GM18861 (cell line): ENCODE measurements around the gene RNH1.
A peak's percentile ranks its signal among the peaks of the same experiment; 100 is the strongest.

Experiments
- ATAC-seq: cut with Tn5 transposase; IDR thresholded peaks from one replicate; pipeline ENCODE4 v1.9.1; 2021; ENCODE audit not compliant: unreplicated experiment

The RNH1 gene

DNA sequence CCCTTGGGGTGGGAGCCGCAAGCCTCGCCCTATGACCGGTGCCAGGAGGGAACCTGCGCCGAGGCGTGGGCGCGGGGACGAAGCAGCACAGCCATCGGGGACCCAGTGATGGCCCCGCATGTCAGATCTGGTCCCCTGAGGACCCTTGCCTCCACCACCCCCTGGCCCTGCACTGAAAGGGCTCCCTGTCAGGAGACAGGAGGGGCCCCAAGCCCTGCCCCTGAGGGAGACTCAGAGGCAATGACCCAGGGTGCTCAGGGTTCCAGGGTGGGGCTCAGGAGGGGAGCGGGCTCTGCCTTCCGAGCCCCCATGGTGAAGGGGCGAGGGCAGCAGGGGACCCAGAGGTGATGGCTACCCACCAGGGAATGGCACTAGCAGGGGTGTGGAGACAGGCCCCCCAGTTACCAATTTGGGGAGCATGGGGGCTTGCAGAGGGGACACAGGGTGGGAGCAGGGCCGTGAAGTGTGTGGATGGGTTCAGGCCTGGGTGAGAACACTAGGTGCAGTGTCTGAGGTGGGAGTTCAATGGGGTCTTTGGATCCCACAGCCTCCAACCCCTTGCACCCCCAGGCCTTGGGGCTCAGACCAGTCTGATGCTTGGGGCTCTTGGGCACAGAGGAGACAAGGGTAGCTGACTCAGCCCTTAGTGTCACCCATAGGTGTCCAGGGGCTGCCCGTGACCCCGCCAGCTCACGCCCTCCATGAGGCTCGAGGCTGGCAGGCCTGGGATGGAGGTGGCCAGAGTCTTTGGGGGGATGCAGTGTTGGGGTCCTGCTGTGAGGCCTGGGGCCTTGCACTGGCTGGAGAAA lies 30.8 kb upstream of the RNH1 start:
- no peak for ATAC-seq

GRCh38 chr11:536841-537621 lies 30.0 kb upstream of the RNH1 start, which contains the start of gene LRRC56:
Gene LRRC56 (plus strand): TSS chr11:537527. CDS start chr11:540685, 3,158 bp downstream.
- ATAC-seq: peak; percentile 49

- ATAC-seq: peak; percentile 50
Measured at GRCh38 chr11:535519-536454, 28.7 kb upstream of the RNH1 start, which contains the start of gene HRAS. Gene HRAS (minus strand): TSS chr11:535576.

DNA sequence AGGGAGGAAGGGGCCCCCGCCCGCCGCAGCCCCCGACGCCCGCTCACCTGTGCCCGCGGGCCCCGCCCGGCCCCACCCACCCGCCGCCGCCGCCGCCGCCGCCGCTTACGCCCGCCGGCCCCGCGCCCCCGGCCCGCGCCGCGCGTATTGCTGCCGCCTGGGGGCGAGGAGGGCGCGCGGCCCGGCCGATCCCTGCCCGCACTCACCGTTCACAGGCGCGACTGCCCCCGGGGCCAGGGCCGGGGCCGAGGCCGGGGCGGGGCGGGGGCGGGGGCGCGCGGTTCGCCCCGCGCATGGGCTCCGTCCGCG lies 28.1 kb upstream of the RNH1 start:
- ATAC-seq: no peak

DNA sequence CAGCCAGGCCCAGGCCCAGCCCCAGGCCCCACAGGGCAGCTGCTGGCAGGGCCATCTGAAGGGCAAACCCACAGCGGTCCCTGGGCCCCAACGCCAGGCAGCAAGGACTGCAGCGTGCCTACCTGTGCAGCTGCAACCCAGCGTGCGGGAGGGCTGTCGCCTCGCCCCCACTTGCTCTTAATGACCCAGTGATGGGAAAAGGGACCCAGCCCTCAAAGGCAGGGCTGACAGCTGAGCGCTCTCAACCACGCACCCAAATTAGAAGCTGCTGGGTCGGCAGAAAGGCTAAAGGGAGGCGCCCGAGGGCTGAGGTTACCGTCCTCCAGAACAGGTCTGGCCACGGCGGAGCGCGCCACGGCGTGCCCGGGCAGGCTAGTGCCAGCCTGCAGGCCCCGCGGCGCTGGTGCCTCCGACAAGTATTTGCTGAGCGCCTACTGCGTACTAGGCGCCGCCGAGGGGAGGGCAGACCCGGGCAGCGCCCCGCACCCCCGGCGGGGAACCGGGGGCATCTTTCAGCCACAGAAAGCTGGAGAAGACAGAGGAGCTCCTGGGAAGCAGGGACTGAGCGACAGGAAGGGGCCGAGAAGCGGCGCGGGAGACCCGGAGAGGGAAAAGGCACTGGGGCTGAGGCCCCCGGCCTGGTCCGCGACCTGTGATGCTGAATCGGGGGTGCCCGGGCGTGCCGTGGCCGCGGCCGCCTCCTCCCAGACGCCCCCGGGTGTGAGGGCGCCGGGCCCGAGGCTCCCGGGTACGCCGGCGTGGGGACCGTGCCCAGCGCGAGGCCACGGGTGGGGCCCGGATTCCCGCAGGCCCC lies 27.6 kb upstream of the RNH1 start:
- ATAC-seq: no peak

GRCh38 chr11:533586-534395 lies 26.7 kb upstream of the RNH1 start:
- ATAC-seq: no peak

GRCh38 chr11:532986-533585 lies 26.0 kb upstream of the RNH1 start:
- no peak for ATAC-seq

DNA sequence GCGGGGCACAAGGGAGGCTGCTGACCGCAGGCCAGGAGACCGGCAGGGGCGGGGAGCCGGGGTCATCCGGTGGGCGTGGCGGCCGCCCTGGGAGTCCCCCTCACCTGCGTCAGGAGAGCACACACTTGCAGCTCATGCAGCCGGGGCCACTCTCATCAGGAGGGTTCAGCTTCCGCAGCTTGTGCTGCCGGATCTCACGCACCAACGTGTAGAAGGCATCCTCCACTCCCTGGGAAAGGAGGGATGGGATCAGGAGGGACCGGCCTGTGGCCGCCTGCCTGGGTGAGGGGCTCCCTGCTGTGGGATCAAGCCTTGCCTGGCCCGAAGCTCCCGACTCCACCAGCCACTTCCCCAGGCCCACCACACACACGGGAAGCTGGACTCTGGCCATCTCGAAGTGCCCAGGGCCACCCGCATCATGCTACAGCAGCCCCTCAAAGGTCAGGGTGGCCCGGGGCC lies 25.5 kb upstream of the RNH1 start:
- no peak for ATAC-seq

GRCh38 chr11:531919-532526 lies 25.0 kb upstream of the RNH1 start:
- no peak for ATAC-seq

- ATAC-seq: no peak
Measured at GRCh38 chr11:530960-531831, 24.2 kb upstream of the RNH1 start.

GRCh38 chr11:529728-530411 lies 22.8 kb upstream of the RNH1 start:
- ATAC-seq: no peak

DNA sequence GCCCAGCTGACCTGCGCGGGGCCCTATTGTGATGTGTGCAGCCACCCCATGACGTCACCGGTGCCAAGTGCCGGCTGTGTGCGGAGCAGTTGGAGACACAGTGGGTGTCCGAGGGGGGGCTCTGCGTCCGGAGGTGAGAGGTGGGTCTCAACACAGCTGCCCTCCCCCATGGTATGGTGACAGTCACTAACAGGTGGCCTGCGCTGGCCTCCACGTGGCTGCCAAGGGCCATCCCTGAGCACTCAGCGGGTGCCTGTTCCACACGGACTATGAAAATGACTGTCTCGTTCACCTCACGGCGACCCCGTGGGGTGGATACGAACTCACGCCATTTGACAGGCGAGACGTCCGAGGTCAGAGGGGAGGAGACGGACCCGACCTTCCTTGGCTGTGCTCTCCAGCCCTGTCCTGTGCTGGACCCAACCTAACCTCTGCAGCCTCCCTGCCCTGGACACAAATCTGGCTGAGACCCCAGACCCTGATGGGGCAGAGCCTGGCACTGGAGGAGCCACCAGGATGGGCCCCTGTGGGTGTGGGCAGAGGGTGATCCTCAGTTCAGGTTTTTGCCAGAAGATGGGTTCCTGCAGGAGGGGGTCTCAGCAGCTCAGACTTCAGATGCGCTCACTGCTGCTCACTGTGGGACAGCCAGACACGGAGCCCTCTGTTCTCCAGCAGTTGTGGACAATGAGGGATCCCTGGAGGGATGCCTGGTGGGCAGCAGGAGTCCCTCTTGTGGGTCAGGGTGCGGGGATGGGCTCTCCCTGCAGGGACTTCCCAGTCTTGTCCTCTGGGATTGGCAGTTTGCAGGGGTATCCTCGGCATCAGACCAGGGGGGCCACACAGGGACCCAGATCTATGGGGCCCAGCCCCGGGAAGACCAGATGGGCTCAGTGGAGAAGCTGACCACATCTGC lies 22.0 kb upstream of the RNH1 start:
- no peak for ATAC-seq

GRCh38 chr11:528166-528814 lies 21.2 kb upstream of the RNH1 start:
- ATAC-seq: no peak

GRCh38 chr11:526192-526591 lies 19.1 kb upstream of the RNH1 start:
- ATAC-seq: no peak

DNA sequence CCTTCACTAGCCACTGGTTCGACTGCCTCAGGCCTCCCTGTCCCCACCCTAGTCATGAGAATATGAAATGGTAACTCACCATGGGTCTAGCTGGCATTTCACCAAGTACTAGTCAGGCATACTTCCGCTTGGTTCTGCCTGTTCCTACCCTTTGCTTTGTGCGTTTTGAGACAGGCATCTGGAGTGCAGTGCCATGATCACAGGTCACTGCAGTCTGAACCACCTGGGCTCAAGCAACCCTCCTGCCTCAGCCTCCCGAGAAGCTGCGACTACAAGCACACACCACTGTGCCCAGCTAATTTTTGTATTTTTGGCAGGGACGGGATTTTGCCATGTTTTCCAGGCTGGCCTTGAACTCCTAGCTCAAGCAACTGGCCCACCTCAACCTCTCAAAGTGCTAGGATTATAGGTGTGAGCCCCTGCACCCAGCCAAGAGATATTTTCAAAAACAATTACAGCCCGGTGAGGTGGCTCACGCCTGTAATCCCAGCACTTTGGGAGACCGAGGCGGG lies 14.2 kb upstream of the RNH1 start:
- no peak for ATAC-seq
